Activated T-helper 2 cell treated with anti-CD3 and anti-CD28 coated beads, Interferon-gamma antibody, Interleukin-2, Interleukin-4, amounts not matched to agents 10 μg/mL and 5 μg/mL and 100 μg/mL, durations not matched to agents 14 hours and 24 hours and 36 hours (primary cell): ENCODE measurements around the gene TTBK1. TPM values are rescaled to one million over a fixed set of nuclear protein-coding genes. Genes with fewer than 3 reads are reported as not detected.

Experiments used
- DNase-seq: peaks from one replicate; pipeline ENCODE4 v3.0.0; 2021; ENCODE audit warnings: low spot score
- H3K27ac Mint-ChIP-seq: one replicate; pipeline ENCODE4 v1.8.0; 2021; ENCODE audit warnings: mixed read lengths
- H3K27me3 Mint-ChIP-seq: one replicate; pipeline ENCODE4 v1.8.0; 2021; ENCODE audit warnings: low read depth, mixed read lengths
- H3K36me3 Mint-ChIP-seq: one replicate; pipeline ENCODE4 v1.8.0; 2021; ENCODE audit warnings: low read depth, mixed read lengths
- H3K4me1 Mint-ChIP-seq: one replicate; pipeline ENCODE4 v1.8.0; 2021; ENCODE audit warnings: low read depth, mixed read lengths
- H3K4me3 Mint-ChIP-seq: one replicate; pipeline ENCODE4 v1.8.0; 2021; ENCODE audit warnings: low read depth, mild to moderate bottlenecking, moderate library complexity, mixed read lengths
- H3K9me3 Mint-ChIP-seq: one replicate; pipeline ENCODE4 v1.8.0; 2021; ENCODE audit warnings: mixed read lengths
- intact Hi-C: fragments of 100-400 bp; cut with micrococcal nuclease; formaldehyde crosslinking; loops from one replicate; pipeline ENCODE4 v1.15.1; 2023
- total RNA-seq: library from RNA; stranded (reverse); gene quantifications from 2 replicates; pipeline ENCODE4 v1.2.3, GENCODE V29; 2022

TTBK1 gene
- total RNA-seq: 1.5 TPM in 2 replicates

DNA sequence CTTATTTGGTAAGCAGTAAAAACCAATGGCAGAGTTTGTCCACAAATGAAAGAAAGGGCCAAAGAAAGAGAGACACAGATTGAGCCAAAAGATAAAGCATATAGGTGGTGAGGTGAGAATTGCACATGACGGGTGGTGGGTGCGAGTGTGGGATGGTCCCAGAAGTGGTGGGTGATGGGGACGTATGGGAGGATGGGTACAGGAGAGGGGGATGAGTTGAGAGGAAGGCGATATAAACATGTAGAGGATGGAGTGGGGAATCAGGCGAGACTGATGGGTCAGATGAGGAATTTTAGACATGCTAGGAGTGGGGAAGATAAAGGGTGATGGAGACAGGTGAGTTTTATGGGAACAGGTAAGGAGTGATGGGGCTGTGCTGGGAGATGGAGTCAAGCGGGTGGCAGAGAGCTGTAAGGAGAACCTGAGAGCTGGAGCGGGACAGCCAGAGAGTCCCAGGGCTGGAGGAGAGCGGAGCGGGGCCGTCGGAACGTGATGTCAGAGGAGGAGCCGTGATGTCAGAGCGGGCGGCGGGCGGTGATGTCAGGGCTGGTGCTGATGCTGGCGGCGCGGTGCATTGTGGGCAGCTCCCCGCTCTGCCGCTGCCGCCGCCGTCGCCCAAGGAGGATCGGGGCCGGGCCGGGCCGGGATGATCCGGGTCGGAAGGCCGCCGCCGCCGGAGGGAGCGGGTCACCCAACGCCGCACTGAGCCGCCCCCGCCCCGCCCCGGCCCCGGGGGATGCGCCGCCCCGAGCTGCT lies at the start of gene TTBK1:
Gene TTBK1, plus strand, starts transcription at position 574 of the 756 bp plus-strand sequence. CDS start 3,180 bp downstream, outside the sequence.
- Mint-ChIP-seq H3K27ac (no peak within 1 kb of the TSS), H3K36me3 (no peaks in the 10 kb centered on the region), H3K4me1 (peaks cover 20% of the 10 kb centered on the region), H3K27me3 (peaks cover 17% of the 10 kb centered on the region), H3K9me3 (peaks cover 5% of the 10 kb centered on the region), H3K4me3 (no peak within 1 kb of the TSS)
- DNase-seq: no peak
- intact Hi-C loops: no loop called here

DNA sequence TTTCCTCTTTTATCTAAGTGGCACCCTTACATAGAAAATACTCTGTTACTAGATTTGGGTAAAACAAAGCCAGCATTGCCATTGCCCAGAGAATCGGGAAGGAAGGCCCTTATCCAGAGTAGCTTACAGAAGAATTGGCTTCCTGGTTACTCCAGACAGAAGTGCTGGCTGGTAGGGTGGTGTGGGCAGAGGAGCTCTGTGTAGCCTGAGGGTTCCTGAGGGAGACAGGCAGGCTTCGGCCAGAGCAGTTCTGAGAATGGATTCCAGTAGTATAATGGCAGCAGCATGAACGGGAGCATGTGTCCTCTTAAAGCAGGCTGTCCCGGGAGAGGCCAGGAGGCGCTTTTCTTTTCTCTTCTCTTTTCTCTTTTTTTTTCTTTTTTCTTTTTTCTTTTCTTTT lies 49.4 kb upstream of the TTBK1 start:
- H3K9me3 Mint-ChIP-seq: no peaks in the 10 kb centered on the region
- H3K27me3 Mint-ChIP-seq: no peaks in the 10 kb centered on the region
- no peak overlapping the region for H3K27ac Mint-ChIP-seq
- peaks cover 30% of the 10 kb centered on the region for H3K36me3 Mint-ChIP-seq
- no peaks in the 10 kb centered on the region for H3K4me1 Mint-ChIP-seq
- H3K4me3 Mint-ChIP-seq: no peak overlapping the region
- no peak for DNase-seq
- intact Hi-C loops: no loop called here

DNA sequence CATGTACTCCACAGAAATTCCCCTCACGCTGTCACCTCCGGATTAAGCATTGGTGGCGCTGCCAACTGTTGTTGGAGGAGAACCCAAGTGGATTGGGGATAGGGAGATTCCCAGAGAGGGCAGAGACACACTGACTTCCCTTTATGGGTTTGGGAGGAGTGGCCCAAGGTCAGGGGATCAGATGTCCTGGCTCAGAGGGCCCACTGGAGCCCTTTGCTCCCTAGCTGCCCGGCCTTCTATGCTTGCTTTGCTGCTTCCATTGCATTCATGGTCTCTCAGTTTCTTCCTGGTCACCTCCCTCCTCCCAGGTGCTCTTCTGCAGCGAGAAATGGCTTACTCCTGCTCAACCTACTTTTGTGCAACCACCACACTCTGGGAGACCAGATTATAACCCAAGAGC lies 46.9 kb upstream of the TTBK1 start:
- intact Hi-C loops: no loop called here
- Mint-ChIP-seq H3K36me3 (peaks cover 33% of the 10 kb centered on the region), H3K4me1 (no peaks in the 10 kb centered on the region), H3K4me3 (no peak overlapping the region), H3K27ac (no peak overlapping the region), H3K27me3 (no peaks in the 10 kb centered on the region), H3K9me3 (no peaks in the 10 kb centered on the region)
- no peak for DNase-seq

DNA sequence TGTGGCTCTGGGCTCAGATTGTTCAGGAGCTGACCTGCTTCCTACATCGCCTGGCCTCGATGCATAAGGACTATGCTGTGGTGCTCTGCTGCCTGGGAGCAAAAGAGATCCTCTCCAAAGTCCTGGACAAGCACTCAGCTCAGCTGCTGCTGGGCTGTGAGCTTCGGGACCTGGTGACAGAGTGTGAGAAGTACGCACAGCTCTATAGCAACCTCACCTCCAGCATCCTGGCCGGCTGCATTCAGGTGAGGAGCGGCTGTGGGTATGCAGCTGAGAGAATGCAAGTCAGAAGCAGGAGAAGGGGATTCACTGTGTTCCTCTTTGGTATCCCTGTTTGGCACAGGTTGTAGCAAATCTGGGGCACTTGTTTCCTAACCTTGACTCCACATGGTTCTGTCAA lies 43.4 kb upstream of the TTBK1 start:
- intact Hi-C loops: no loop called here
- no peak for DNase-seq
- Mint-ChIP-seq H3K27me3 (no peaks in the 10 kb centered on the region), H3K27ac (no peak overlapping the region), H3K36me3 (peaks cover 20% of the 10 kb centered on the region), H3K4me1 (no peaks in the 10 kb centered on the region), H3K9me3 (no peaks in the 10 kb centered on the region), H3K4me3 (no peak overlapping the region)

DNA sequence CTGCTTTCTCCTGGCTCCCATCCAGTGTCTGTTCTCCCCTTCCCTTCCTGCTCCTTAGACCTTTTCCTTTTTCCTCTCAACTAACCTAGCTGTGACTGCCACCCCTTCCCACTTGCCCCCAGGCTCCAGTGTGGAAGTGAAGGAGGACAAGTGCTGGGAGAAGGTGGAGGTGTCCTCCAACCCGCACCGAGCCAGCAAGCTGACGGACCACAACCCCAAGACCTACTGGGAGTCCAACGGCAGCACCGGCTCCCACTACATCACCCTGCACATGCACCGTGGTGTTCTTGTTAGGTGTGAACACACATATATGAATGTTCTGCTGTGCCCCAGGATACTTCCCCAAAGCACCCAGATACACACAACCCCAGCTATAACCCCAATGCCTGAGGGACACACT lies 42.7 kb upstream of the TTBK1 start:
- Mint-ChIP-seq H3K36me3 (peaks cover 21% of the 10 kb centered on the region), H3K9me3 (no peaks in the 10 kb centered on the region), H3K27ac (no peak overlapping the region), H3K4me3 (no peak overlapping the region), H3K27me3 (no peaks in the 10 kb centered on the region), H3K4me1 (no peaks in the 10 kb centered on the region)
- no peak for DNase-seq
- intact Hi-C loops: no loop called here

DNA sequence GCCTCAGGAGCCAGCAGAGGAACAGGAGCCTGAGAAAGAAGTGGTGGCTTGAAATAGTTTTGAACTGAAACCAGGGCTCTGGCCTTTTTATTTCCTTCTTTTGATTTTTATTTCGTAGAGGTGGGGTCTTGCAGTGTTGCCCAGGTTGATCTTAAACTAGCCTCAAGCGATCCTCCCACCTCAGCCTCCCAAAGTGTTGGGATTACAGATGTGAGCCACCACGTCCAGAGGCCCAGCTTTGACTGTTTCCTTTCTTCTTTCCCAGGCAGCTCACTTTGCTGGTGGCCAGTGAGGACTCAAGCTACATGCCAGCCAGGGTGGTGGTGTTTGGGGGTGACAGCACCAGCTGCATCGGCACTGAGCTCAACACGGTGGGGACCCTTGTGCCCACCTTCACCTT lies 40.8 kb upstream of the TTBK1 start:
- Mint-ChIP-seq H3K27me3 (no peaks in the 10 kb centered on the region), H3K4me1 (no peaks in the 10 kb centered on the region), H3K27ac (no peak overlapping the region), H3K9me3 (no peaks in the 10 kb centered on the region), H3K36me3 (peaks cover 23% of the 10 kb centered on the region), H3K4me3 (no peak overlapping the region)
- intact Hi-C loops: no loop called here
- DNase-seq: no peak

DNA sequence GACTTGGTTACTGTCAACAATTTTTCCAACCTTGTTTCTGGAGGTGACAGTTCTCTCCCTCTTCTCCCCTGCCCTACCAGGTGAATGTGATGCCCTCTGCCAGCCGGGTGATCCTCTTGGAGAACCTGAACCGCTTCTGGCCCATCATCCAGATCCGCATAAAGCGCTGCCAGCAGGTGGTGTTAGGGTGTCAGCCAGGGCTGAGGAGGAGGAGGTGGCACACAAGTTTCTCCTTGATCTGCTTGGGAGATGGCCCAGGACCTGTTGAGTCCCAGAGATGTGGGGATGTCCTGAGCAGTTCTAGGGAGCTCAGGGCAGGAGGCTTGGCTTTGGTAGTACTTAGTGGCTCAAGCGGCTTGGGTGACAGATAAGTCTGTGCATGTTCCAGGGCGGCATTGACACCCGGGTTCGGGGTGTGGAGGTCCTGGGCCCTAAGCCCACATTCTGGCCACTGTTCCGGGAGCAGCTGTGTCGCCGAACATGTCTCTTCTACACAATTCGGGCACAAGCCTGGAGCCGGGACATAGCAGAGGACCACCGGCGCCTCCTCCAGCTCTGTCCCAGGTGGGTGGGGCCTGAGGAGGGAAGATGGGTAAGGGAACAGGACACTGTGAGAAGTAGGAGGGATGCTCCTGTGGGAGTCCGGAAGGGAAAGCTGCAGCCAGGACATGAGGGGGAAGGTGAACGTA lies 40.1 kb upstream of the TTBK1 start:
- Mint-ChIP-seq H3K9me3 (no peaks in the 10 kb centered on the region), H3K27ac (no peak overlapping the region), H3K4me1 (no peaks in the 10 kb centered on the region), H3K4me3 (no peak overlapping the region), H3K27me3 (no peaks in the 10 kb centered on the region), H3K36me3 (peaks cover 23% of the 10 kb centered on the region)
- intact Hi-C loops: no loop called here
- no peak for DNase-seq

DNA sequence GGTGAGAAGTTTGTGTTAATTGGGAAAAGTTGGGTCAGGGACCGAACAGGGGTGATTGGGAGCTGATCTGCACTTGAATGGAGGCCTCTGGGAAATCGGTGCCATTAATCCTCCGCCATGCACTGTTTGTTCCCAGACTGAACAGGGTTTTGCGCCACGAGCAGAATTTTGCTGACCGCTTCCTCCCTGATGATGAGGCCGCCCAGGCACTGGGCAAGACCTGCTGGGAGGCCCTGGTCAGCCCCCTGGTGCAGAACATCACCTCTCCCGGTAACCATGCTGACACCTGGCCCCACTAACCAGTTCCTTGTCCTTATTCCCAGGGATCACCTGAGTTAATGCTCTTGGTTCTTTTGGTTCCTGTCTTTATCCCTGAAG lies 39.6 kb upstream of the TTBK1 start:
- Mint-ChIP-seq H3K27me3 (no peaks in the 10 kb centered on the region), H3K27ac (no peak overlapping the region), H3K36me3 (peaks cover 23% of the 10 kb centered on the region), H3K4me1 (no peaks in the 10 kb centered on the region), H3K4me3 (no peak overlapping the region), H3K9me3 (no peaks in the 10 kb centered on the region)
- intact Hi-C loops: no loop called here
- no peak for DNase-seq

DNA sequence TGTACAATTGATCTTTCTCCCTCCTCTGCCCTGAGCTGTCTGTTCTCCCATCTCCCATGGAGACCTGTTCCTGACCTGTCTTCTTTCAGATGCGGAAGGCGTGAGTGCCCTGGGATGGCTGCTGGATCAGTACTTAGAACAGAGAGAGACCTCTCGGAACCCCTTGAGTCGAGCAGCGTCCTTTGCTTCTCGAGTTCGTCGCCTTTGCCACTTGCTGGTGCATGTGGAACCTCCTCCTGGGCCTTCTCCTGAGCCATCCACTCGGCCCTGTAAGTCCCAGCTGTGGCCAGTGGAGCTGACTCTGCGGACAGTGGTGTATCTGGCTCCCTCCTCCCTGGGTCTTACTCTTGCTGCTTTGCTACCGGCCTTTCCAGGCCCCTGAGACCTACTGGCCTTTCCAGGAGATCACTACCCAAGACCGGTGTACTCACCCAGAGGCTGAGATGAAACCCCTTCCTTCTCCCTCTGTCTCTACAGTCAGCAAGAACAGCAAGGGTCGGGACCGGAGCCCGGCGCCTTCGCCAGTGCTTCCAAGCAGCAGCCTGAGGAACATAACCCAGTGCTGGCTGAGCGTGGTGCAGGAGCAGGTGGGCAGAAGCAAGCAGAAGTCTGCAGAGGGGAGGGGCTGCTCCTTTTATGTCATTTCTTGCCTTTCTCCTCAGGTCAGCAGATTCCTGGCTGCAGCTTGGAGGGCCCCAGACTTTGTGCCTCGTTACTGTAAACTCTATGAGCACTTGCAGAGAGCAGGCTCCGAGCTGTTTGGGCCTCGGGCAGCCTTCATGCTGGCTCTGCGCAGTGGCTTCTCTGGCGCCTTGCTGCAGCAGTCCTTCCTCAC lies 38.8 kb upstream of the TTBK1 start:
- H3K36me3 Mint-ChIP-seq: peaks cover 23% of the 10 kb centered on the region
- H3K4me1 Mint-ChIP-seq: no peaks in the 10 kb centered on the region
- no peak overlapping the region for H3K27ac Mint-ChIP-seq
- no peaks in the 10 kb centered on the region for H3K9me3 Mint-ChIP-seq
- H3K27me3 Mint-ChIP-seq: no peaks in the 10 kb centered on the region
- DNase-seq: no peak
- intact Hi-C loops: no loop called here
- H3K4me3 Mint-ChIP-seq: no peak overlapping the region

DNA sequence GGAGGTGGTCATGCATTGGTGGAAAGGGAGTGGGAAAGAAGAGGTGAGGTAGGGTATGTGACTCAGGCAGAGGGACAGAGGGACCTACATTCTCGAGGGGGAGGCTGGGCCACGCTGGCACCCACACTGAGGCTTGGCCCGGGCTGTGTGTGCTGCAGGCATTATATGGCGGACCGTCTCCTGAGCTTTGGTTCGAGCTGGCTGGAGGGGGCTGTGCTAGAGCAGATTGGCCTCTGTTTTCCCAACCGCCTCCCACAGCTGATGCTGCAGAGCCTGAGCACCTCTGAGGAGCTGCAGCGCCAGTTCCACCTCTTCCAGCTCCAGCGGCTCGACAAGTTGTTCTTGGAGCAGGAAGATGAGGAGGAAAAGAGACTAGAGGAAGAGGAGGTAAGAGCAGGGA lies 37.4 kb upstream of the TTBK1 start:
- intact Hi-C loops: no loop called here
- Mint-ChIP-seq H3K27me3 (no peaks in the 10 kb centered on the region), H3K36me3 (peaks cover 18% of the 10 kb centered on the region), H3K27ac (no peak overlapping the region), H3K4me1 (no peaks in the 10 kb centered on the region), H3K4me3 (no peak overlapping the region), H3K9me3 (no peaks in the 10 kb centered on the region)
- DNase-seq: no peak

DNA sequence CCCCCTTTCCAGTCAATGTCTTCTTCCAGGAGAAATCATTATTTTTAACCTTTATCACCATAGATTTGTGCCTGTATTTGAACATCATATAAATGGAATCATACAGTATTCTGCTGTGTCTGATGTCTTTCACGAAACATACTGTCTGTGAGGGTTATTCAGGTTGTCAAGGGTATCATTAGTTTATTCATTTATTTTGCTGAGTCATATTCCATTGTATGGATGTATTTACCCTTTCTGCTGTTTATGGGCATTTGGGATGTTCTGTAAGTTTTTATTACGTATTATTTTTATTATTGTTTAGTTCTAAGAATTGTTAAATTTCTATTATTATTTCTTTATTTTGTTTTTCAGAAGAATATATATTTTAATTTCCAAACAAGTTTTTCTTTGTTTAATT lies 36.0 kb upstream of the TTBK1 start:
- no peaks in the 10 kb centered on the region for H3K9me3 Mint-ChIP-seq
- H3K36me3 Mint-ChIP-seq: peaks cover 15% of the 10 kb centered on the region
- no peak overlapping the region for H3K27ac Mint-ChIP-seq
- H3K4me1 Mint-ChIP-seq: no peaks in the 10 kb centered on the region
- H3K27me3 Mint-ChIP-seq: no peaks in the 10 kb centered on the region
- DNase-seq: no peak
- intact Hi-C loops: no loop called here
- no peak overlapping the region for H3K4me3 Mint-ChIP-seq

DNA sequence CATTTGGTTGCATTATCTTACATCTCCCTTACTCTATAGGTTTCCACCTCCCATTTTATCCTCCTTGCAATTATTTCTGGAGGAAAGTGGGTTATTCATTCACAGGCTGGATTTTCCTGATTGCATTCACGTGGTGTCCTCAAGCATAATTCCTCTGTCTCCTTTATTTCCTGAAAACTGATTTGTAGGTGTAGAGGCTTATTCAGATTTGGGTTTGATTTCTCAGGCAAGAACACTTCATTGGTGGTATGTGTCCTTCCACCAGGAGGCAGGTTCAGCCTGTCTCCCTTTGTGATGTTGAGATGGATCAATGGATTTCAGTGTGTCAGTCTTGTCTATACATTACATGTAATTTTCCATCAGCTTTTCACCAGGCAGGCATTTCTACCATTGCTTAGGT lies 31.3 kb upstream of the TTBK1 start:
- peaks cover 12% of the 10 kb centered on the region for H3K36me3 Mint-ChIP-seq
- DNase-seq: no peak
- no peaks in the 10 kb centered on the region for H3K4me1 Mint-ChIP-seq
- H3K27me3 Mint-ChIP-seq: no peaks in the 10 kb centered on the region
- no peak overlapping the region for H3K4me3 Mint-ChIP-seq
- intact Hi-C loops: no loop called here
- no peaks in the 10 kb centered on the region for H3K9me3 Mint-ChIP-seq
- no peak overlapping the region for H3K27ac Mint-ChIP-seq

DNA sequence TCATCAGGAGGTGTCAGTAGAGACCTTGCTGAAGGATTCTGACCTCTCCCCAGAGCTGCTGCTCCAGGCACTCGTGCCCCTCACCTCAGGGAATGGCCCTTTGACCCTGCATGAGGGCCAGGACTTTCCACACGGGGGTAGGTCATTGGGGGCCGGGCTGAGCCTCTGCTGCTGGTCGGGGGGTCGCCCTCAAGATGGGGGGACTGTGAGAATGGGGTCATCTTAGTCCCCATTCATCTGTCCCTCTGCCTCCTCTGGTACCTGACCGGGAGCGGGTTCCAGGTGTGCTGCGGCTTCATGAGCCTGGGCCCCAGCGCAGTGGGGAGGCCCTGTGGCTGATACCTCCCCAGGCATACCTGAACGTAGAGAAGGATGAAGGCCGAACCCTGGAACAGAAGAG lies 29.9 kb upstream of the TTBK1 start:
- no peak for DNase-seq
- no peak overlapping the region for H3K4me3 Mint-ChIP-seq
- intact Hi-C loops: no loop called here
- H3K36me3 Mint-ChIP-seq: peaks cover 14% of the 10 kb centered on the region
- H3K9me3 Mint-ChIP-seq: no peaks in the 10 kb centered on the region
- no peaks in the 10 kb centered on the region for H3K27me3 Mint-ChIP-seq
- H3K27ac Mint-ChIP-seq: no peak overlapping the region
- no peaks in the 10 kb centered on the region for H3K4me1 Mint-ChIP-seq
